Stimulated activated CD4-positive, alpha-beta T cell treated with anti-CD3 and anti-CD28 coated beads, Interleukin-12 subunit alpha, Interleukin-12 subunit beta, amount 100 ng/mL, for 4 hours (primary cell): Measurements from ENCODE around the gene NUP85.
"Not testable (repeated sequence)": the region's sequence is repeated elsewhere in the genome, so short reads cannot be mapped to it uniquely, and the experiment has no call there.

Source experiments
- DNase-seq: peaks from one replicate; pipeline ENCODE4 v3.0.0-alpha.2; 2020

The NUP85 gene

DNA sequence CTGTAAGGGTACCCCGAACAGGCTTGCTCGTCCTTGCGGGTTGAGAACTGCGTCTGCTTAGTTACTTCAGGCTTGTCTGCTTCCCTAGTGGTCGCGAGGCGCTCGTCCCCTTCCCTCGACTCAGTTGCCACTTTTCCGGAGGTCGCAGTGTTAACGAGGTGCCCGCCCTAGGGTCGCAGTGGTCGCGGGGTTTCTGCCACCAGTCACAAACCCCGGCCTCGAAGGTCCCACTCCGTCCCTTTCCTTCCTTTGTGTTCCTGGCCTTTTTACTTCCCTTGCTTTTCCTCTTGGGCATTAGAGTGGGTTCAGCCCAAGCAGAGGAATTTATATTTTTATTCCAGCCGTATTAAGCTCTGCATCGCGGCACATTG, 299 bp downstream of the NUP85 start:
- DNase-seq, result no peak

DNA sequence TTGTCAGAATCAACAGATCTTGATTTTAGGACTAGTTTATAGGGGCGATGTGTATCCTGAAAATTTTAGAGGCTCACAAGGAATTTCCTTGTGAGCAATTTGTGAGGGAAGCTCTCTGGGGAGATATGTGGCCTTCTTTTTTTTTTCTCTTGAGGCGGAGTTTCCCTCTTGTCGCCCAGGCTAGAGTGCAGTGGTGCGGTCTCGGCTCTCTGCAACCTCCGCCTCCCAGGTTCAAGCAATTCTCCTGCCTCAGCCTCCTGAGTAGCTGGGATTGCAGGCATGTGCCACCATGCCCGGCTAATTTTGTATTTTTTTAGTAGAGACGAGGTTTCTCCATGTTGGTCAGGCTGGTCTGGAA, 1.6 kb downstream of the NUP85 start:
- not testable (repeated sequence) for DNase-seq

DNA sequence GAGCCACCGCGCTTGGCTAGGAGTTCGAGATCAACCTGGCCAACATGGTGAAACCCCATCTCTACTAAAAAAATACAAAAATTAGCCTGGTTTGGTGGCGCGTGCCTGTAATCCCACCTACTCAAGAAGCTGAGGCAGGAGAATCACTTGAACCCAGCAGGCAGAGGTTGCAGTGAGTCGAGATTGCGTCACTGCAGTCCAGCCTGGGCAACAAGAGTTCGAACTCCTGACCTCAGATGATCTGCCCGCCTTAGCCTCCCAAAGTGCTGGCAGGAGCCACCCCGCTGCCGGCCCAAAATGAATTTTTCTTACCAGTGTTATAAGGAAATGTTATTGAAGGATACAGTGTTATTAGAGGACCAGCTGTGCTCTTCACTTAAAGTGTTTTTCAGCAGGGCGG, 2.3 kb downstream of the NUP85 start:
- no peak for DNase-seq

DNA sequence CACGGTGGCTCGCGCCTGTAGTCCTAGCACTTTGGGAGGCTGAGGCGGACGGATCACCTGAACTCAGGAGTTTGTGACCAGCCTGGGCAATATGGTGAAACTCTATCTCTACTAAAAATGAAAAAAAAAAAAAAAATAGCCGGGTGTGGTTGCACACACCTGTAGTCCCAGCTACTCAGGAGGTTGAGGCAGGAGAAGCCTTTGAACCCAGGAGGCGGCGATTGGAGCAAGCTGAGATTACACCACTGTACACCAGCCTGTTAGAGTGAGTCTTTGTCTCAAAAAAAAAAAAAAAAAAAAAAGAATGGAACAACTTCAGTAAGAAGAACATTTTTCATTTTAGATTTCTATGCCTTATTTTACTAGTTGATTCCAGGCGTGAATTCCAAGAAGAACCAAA, 2.7 kb downstream of the NUP85 start:
- no peak for DNase-seq

DNA sequence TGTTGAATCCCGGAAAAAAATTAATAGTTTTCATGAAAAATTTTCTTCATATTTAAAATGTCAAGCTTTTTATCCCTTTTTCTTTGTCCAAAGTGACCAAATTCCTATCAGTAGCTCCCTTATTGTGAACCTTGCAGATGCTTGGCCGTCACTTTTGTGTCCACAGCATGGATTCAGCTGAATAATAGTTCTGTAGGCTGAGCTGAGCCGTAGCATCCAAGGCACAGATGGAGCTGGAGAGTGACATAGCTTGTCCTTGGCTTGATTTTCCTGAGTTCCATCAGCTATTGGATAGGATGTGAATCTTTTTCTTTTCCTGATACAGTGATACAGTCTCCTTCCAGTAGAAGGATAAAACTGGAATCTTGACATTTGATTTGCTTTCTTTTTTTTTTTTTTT, 3.6 kb downstream of the NUP85 start:
- no peak for DNase-seq

DNA sequence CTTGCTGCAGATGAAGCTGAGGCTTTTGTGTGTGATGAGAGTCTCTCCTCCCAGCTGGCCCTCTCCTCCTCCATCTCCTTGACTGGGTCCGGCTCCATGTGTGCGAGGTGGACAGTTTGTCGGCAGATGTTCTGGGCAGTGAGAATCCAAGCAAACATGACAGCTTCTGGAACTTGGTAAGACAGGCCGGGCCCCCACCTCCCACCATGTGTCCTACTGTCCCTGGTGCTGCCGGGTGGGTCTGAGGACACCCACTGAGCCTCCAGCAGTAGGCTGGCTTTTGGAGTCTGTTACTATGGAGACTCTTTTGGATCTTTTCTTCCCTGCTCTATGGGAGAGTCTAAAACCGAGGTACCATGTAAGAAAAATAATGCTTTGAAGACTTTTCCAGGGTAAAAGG, 12.7 kb downstream of the NUP85 start:
- no peak for DNase-seq

DNA sequence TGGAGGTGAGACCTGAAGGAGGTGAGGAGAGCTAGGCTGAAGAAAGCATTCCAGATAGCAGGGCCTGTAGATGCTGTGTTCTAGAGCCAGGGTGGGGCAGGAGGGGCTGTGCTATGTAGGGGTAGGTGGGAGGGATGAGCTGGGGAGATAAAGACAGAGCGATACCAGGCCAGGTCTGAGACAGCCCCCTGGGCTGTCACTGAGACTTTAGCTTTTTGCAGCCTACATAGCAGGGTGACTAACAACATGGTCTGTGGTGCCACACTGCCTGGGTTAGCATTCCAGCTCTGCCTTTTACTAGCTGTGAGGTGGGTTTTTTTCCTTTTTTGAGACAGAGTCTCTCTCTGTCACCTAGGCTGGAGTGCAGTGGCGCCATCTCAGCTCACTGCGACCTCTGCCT, 14.3 kb downstream of the NUP85 start:
- DNase-seq, result no peak

DNA sequence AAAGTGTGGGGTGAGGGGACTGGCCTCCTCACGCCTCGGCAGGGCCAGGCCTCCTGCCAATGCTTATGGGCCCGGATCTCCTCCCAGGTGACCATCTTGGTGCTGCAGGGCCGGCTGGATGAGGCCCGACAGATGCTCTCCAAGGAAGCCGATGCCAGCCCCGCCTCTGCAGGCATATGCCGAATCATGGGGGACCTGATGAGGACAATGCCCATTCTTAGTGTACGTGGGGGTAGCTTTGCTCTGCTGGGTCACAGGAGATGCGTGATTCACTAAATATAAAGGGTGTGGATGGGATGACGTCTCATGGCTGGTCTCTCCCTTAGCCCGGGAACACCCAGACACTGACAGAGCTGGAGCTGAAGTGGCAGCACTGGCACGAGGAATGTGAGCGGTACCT, 19.5 kb downstream of the NUP85 start:
- no peak for DNase-seq

DNA sequence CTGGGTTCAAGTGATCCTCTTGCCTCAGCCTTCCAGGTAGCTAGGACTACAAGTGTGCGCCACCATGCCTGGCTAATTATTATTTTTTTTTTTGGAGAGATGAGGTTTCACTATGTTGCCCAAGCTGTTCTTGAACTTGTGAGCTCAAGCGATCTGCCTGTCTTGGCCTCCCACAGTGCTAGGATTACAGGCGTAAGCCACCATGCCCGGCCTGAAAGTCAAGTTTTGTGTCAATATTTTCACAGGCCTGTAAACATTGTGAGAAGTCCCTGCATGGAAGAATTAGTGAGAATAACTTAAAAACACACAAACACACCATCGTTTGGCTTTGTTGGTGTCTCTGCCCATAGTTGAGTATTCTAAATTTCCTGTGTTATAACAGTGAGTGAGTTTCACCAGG, 22.2 kb downstream of the NUP85 start:
- no peak for DNase-seq

DNA sequence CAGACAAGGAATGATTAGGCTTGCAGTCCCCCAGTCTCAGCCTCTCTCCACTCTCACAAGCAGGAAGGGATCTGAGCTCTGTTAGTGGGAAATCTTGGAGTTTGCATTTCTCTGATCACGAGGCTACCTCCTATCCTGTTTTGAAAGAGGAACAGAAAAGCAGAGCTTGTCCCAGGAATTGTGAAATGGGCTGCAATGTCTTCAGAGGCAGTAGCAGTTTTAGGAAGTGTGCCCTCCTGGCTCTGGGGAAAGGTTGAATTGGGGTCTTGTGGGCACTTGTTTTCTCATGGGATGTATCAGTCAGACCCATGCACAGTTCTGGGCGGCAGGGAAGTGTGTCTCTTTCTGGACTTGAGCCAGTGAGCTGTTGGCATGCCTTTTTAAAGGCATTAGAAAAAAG, 22.8 kb downstream of the NUP85 start:
- DNase-seq, result no peak

DNA sequence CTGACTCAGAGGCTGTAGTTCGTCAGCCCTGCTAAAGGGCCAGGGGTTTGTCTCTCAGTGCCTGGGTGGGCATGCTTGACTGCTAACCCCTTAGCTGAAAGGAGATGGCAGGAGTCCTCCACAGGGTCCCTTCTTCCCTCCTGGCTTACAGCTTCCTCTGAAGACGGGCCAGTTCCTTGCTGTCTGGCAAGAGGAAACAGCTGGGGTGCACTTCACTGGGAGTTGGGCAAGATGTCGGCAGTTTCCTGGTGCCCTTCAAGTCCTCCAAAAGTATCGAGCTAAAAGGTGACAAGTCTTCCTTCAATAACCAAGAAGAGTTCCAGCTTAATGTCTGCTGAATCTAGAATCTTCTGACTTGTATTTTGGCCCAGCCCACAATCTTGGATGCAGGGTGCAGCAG, 23.4 kb downstream of the NUP85 start:
- no peak for DNase-seq

DNA sequence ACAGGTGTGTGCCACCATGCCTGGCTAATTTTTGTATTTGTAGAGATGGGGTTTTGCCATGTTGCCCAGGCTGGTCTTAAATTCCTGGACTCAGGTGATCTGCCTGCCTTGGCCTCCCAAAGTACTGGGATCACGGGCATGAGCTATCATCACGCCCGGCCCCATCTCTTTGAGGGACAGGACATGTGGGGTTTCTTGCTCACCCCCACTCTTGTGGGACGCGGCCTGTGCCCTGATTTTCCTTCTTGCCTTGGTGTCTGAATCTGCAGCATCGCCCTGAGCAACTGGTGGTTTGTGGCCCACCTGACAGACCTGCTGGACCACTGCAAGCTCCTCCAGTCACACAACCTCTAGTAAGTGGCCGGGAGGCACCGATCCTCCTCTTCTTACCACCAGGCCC, 25.6 kb downstream of the NUP85 start:
- no peak for DNase-seq

DNA sequence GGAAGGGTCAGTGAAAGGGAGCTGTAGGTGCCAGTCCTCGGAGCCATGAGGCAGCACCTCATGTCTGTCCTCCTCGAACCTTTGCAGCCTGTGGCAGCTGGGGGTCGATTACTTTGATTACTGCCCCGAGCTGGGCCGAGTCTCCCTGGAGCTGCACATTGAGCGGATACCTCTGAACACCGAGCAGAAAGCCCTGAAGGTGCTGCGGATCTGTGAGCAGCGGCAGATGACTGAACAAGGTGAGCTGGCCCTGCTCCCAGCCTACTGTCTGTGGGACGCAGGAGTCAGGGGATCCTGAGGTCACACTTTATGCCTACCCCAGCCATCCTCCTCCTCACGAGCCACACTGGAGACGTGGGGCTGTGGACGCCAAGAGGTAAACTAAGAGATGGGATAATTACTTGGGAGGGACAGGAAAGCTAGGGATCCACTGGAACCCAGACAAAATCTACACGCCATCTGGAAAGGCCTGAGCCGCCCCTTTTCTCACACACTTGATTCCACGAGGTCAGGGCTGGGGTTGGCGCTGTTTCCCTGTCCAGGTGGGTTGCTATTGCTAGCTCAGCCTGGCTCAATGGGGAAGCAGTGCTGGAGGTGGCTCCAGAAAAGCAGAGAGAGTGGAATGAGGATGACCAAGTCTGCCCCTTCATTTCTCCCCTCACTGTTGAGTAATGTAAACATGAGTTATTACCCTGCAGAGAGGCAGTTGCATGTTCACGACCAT, 26.4 kb downstream of the NUP85 start:
- no peak for DNase-seq

DNA sequence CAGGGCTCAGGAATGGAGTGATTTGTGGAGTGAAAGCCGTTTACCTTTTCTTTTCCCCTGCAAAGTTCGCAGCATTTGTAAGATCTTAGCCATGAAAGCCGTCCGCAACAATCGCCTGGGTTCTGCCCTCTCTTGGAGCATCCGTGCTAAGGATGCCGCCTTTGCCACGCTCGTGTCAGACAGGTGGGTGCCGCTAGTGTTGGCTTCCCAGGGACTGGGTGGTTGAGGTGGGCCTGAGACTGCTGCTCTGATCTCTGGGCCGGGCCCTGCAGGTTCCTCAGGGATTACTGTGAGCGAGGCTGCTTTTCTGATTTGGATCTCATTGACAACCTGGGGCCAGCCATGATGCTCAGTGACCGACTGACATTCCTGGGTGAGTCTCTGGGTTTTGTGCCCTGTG, 27.3 kb downstream of the NUP85 start:
- DNase-seq, result no peak

DNA sequence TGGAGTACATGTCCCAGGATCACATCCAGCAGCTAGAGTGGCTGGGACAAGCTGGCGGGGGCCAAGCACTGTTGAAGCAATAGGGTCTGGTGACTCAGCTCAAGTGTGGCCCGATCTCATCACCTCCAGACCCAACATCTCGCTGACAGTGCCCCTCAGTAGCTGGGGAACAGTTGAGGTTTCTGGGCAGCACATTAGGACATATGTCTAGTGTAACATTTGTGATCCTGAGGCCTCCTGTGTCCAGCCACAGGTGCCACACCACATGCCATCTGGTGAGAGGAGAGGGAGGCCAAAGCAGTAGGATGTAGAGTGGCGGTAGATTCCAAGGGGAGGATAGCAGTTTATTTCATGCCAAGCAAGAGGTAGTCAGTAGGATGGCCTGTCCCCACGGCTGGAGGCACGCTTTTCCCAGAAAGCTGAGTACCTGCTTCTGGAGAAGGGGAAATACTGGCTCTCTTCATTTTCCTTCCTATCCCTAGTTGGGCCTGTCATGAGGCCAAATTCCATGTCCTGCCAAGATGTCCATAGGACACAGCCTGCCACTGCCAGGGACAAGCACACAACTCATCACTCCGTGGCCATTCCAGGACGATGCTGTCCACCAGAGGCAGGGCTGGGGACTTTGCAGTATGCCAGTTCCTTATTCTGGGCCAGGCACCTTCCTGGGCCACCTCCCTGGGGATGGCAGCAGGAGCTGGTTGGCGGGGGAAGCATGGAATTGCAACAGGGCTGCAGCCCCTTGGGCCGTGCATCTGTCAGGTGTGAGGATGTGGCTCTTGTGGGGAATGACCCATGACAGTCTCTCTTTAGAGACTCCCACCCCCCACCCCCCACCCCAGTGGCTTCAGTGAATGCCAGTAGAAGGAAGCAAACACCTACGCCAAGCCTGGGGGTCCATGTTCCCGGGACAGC, 31.9 kb downstream of the NUP85 start:
- no peak for DNase-seq

DNA sequence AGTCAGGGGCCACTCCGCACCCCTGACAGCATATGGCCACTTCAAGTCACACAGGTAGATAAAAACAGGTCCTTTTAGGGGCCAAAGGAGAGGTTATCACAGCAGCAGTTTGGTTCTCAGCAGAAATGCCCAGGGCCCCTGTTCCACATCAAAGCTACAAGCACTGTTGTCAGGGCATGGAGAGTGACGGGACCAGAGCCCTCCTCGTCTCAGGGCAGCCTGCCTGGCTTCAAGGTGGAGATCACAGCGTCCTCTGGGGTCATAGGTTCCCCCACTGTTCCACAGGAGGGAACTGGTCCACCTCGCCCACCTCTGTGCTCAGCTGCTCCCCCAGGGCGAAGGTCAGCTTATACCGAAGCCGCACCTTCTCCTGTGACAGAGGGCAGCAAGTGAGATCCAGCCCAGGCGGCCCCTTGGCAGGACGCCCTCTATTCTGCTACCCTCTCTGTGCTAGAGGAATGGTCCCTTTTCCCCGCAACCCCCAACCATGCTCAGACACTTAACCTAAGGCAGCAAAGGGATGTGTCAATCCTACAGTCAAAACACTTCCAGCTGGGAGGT, 32.6 kb downstream of the NUP85 start:
- no peak for DNase-seq

DNA sequence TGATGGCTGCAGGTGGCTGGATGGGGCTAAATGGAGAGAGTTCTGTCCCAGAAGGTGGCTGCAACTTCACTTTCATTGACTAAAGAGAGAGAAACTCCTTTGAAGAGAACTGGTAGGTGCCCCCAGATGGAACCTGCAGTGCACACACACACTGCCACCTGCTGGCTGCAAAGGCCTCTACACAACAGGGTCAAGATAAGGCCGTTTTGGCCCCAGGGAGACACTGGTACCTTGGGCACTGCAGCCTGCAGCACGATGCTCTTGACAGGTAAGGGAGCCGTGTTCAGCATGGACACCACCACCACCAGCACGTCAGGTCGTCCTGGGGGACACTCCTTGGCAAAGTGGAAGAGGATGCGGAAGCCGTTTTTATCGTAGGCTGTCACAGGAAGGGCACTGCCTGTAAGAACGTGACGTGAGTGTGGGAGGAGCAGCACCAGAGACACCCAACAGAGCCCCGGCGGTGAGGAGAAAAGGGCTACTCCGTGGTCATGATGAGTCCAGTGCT, 33.3 kb downstream of the NUP85 start:
- peak; percentile 60 for DNase-seq

DNA sequence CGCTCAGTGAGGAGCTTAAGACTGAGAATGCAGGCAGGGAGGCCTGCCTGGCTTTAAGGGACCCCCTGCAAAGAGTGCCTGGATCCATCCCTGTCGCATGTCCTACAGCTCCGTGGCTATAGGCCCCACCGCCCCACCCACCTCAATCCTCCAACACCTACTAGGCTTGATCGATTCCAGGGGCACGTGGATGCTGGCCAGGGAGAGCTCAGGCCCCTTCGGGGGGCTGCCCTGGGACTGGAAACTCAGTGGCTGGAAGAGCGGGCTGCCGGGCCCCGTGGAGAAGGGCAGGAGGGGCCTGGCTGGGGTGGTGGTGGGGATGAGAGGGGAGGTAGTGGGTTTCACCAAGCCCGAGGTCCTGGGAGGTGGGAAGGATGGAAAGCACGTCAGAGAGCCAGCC, 33.7 kb downstream of the NUP85 start:
- no peak for DNase-seq

DNA sequence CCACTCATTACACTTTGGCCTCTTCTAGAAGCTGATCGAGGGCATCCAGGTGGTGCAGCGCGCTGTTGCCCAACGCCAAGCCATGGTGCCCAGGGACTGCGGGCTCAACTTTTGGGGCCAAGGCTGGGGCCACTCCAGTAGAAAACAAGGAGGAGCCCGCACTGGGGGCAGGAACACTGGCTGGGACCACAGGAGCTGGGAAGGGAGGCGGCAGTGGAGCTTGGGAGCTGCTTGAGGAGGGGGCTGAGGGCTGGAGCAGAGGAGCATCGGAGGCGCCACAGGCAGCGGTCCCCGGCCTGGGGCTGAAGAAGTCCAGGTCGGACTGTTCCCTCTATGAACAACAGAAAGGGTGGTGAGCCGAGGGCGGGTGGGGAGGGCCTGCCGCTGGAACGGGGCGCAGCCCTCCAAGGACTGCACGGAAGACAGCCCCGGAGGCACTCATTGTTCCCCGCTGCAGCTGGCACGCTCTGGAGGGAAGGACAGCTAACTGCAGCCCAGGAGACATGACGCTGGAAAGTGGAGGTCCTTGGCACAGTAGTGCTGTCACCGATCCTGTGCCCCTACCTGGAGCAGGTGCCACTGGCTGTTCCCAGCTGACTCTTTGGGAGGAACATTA, 34.4 kb downstream of the NUP85 start:
- no peak for DNase-seq

DNA sequence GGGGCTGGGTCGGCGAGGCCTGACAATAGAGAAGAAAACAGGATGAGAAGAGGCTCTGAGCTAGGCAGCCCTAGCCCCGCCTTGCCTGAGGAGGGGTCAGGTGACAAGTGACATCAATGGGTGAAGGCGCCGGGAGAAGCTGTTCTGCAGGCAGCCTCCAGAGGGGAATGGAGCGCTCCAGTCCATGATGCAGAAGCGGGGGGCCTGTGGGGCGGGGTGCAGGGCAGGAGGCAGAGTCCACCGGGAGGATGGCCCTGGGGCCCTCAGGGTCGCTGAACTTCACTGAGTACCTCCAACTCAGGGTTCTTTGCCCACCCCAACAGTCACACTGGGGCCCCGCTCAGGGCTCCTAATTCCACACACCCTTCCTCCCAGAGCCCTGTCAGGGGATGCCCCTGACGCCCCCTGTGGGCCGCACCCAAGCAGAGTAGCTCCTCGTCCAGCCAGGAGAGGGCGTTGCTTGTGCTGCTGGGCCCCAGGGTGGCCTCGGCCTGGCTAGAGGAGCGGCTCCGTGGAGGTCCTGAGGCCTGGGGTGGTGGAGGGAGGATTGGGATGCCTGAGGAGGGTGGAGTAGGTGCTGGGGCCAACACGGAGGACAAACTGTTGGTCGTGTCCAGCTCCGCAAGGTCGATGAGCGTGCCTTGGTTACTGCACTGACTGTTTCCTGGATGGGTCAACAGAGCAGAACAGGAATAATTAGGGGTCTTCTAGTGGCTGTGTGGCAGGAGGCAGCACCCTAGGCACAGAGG, 35.1 kb downstream of the NUP85 start:
- DNase-seq, result peak; percentile 51

DNA sequence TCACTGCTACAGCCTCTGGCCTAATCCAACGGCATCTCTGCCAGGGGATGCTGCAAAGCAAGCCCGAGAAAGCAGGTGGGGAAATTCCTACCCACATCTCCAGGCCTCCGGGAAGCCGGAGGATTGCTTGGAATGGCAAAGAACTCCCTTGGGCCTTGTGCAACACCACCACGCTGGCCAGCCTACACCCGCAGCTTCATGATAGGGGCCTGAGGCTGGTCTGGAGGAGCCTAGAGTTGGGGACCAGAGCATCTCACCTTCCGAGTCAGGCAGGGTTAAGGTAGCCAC, 35.6 kb downstream of the NUP85 start:
- DNase-seq, result no peak

DNA sequence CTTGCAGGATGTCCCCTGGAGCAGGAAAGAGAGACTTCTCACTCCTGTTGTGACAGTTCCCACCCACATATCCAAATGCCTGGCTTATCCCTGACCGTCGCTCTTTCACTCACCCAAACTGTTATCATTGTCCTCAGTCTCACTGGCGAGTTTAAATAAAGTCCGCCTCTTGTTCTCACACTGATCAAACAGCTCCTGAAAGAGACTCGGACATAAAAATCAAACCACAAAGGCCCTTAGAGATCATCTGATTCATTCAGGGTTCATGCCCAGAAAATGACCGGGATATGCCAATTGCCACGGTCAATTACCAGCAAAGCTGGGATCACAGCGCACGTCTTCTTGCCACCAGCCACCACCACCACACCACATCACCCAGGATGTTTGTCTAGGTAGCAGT, 36.0 kb downstream of the NUP85 start:
- no peak for DNase-seq

DNA sequence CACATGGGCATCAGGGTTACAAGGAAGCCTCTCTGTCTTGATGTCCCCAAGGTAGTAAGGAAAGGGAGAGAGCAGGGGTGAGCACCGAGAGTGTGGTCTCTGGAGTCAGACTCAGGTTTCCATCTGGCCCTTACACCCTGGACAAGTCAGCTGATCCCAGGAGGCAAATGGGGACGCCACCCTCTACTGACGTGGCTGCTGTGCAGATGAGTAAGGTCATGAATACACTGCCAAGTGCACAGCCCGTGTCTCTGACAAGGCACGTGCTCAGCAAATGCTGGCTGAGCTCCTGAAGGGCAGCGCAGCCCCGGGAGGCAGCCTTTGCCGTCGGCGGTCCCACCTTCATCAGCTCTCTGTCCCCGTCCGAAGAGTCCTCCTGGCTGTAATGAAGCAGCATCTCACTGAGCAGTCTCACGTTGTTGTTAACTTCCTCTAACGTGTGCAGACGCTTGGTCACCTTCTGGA, 36.5 kb downstream of the NUP85 start:
- no peak for DNase-seq
